ENCODE measurements around the gene CTR9.

CTR9 gene

GRCh38 chr11:10823152-10823579, 72.1 kb downstream of the CTR9 start:
- H3K4me3 ChIP-seq (ENCODE audit: low read depth, low read length) = 0 out of 2 replicates have a peak overlapping the region, but pooled peaks have one; percentile 8
- H3K36me3 ChIP-seq (ENCODE audit: insufficient read depth, low read length) = no peaks in the 10 kb centered on the region
- H2AFZ ChIP-seq (ENCODE audit: low read length, unreplicated experiment) = peak overlapping the region; percentile 64
- H3K79me2 ChIP-seq (ENCODE audit: control insufficient read depth, insufficient read depth, low read length, unreplicated experiment) = no peaks in the 10 kb centered on the region
- no peaks in the 10 kb centered on the region for H3K27me3 ChIP-seq (ENCODE audit: insufficient read depth, low read length)
- no peak overlapping the region for H3K27ac ChIP-seq (ENCODE audit: low read depth, low read length)
- no peaks in the 10 kb centered on the region for H3K4me1 ChIP-seq (ENCODE audit: control insufficient read depth, insufficient read depth, low read length, unreplicated experiment)

GRCh38 chr11:10824888-10825287, 73.8 kb downstream of the CTR9 start:
- Histone ChIP-seq H3K36me3 (ENCODE audit: insufficient read depth, low read length) (no peaks in the 10 kb centered on the region), H3K79me2 (ENCODE audit: control insufficient read depth, insufficient read depth, low read length, unreplicated experiment) (no peaks in the 10 kb centered on the region), H3K27me3 (ENCODE audit: insufficient read depth, low read length) (no peaks in the 10 kb centered on the region), H3K4me1 (ENCODE audit: control insufficient read depth, insufficient read depth, low read length, unreplicated experiment) (no peaks in the 10 kb centered on the region), H3K4me3 (ENCODE audit: low read depth, low read length) (no peak overlapping the region), H2AFZ (ENCODE audit: low read length, unreplicated experiment) (no peak overlapping the region), H3K27ac (ENCODE audit: low read depth, low read length) (no peak overlapping the region)

GRCh38 chr11:10828402-10828801, 77.4 kb downstream of the CTR9 start:
- no peaks in the 10 kb centered on the region for H3K27me3 ChIP-seq (ENCODE audit: insufficient read depth, low read length)
- no peak overlapping the region for H3K27ac ChIP-seq (ENCODE audit: low read depth, low read length)
- H3K36me3 ChIP-seq (ENCODE audit: insufficient read depth, low read length) = no peaks in the 10 kb centered on the region
- no peaks in the 10 kb centered on the region for H3K4me1 ChIP-seq (ENCODE audit: control insufficient read depth, insufficient read depth, low read length, unreplicated experiment)
- no peaks in the 10 kb centered on the region for H3K79me2 ChIP-seq (ENCODE audit: control insufficient read depth, insufficient read depth, low read length, unreplicated experiment)
- H2AFZ ChIP-seq (ENCODE audit: low read length, unreplicated experiment) = no peak overlapping the region
- H3K4me3 ChIP-seq (ENCODE audit: low read depth, low read length) = no peak overlapping the region

GRCh38 chr11:10829139-10829538, 78.1 kb downstream of the CTR9 start:
- H3K79me2 ChIP-seq (ENCODE audit: control insufficient read depth, insufficient read depth, low read length, unreplicated experiment) = no peaks in the 10 kb centered on the region
- no peaks in the 10 kb centered on the region for H3K36me3 ChIP-seq (ENCODE audit: insufficient read depth, low read length)
- no peak overlapping the region for H3K4me3 ChIP-seq (ENCODE audit: low read depth, low read length)
- H3K4me1 ChIP-seq (ENCODE audit: control insufficient read depth, insufficient read depth, low read length, unreplicated experiment) = no peaks in the 10 kb centered on the region
- no peaks in the 10 kb centered on the region for H3K27me3 ChIP-seq (ENCODE audit: insufficient read depth, low read length)
- no peak overlapping the region for H2AFZ ChIP-seq (ENCODE audit: low read length, unreplicated experiment)
- H3K27ac ChIP-seq (ENCODE audit: low read depth, low read length) = no peak overlapping the region

Measured in ACC112 (cell line).